ENCODE data around the gene TRIM28. TPM values are rescaled to one million over a fixed set of nuclear protein-coding genes. Genes with fewer than 3 reads are reported as not detected.

The TRIM28 gene
- total RNA-seq, 1 experiment from 2014 or later, result 908 TPM

DNA sequence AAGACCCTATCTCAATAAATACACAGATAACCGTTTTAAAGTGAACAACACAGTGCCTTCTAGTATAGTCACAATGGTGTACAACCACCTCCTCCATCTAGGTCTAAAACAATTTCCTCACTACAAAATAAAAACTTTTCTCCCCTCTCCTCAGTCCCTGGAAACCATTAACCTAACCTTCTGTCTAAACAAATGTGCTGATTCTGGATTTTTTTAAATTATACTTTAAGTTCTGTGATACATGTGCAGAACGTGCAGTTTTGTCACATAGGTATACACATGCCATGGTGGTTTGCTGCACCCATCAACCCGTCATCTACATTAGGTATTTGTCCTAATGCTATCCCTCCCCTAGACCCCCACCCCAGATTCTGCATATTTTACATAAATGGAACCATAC, 14.5 kb upstream of the TRIM28 start:
- no peaks in the 10 kb centered on the region for H3K9me3 ChIP-seq (ENCODE audit: control insufficient read depth in 1 of 2, insufficient read depth in 1 of 2, low read depth in 1 of 2, low read length in 2 of 2)
- ChIA-PET POLR2A (no interaction called here), RAD21 (ENCODE audit: low non-redundant PET in 1 of 2, low total read pairs in 2 of 2, uncharacterized antibody in 2 of 2, unreplicated experiment in 2 of 2) (no interaction called here), CTCF (no interaction called here)
- H3K4me2 ChIP-seq (ENCODE audit: low read length), result no peak overlapping the region
- no peak for TF ChIP-seq POLR2A (IDR thresholded peaks at IDR 0.05; ENCODE audit: borderline replicate concordance, extremely low read depth, insufficient read depth, insufficient read length)
- no peak for TF ChIP-seq ZFX (IDR thresholded peaks at IDR 0.05)
- no peak for TF ChIP-seq SIN3A (IDR thresholded peaks at IDR 0.05; ENCODE audit: low read depth)
- no peak for TF ChIP-seq SP1 (IDR thresholded peaks at IDR 0.05; ENCODE audit: low read depth)
- TF ChIP-seq, protein P1, sequence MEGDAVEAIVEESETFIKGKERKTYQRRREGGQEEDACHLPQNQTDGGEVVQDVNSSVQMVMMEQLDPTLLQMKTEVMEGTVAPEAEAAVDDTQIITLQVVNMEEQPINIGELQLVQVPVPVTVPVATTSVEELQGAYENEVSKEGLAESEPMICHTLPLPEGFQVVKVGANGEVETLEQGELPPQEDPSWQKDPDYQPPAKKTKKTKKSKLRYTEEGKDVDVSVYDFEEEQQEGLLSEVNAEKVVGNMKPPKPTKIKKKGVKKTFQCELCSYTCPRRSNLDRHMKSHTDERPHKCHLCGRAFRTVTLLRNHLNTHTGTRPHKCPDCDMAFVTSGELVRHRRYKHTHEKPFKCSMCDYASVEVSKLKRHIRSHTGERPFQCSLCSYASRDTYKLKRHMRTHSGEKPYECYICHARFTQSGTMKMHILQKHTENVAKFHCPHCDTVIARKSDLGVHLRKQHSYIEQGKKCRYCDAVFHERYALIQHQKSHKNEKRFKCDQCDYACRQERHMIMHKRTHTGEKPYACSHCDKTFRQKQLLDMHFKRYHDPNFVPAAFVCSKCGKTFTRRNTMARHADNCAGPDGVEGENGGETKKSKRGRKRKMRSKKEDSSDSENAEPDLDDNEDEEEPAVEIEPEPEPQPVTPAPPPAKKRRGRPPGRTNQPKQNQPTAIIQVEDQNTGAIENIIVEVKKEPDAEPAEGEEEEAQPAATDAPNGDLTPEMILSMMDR (IDR thresholded peaks at IDR 0.05 in 2 of 3, conservative IDR thresholded peaks at IDR 0.05 in 1 of 3; ENCODE audit: borderline replicate concordance in 1 of 3, insufficient read depth in 1 of 3, low read depth in 2 of 3, low read length in 2 of 3), result no peak
- TF ChIP-seq ELF1 (IDR thresholded peaks at IDR 0.05; ENCODE audit: borderline replicate concordance, low read depth), result no peak
- TF ChIP-seq, protein P2, sequence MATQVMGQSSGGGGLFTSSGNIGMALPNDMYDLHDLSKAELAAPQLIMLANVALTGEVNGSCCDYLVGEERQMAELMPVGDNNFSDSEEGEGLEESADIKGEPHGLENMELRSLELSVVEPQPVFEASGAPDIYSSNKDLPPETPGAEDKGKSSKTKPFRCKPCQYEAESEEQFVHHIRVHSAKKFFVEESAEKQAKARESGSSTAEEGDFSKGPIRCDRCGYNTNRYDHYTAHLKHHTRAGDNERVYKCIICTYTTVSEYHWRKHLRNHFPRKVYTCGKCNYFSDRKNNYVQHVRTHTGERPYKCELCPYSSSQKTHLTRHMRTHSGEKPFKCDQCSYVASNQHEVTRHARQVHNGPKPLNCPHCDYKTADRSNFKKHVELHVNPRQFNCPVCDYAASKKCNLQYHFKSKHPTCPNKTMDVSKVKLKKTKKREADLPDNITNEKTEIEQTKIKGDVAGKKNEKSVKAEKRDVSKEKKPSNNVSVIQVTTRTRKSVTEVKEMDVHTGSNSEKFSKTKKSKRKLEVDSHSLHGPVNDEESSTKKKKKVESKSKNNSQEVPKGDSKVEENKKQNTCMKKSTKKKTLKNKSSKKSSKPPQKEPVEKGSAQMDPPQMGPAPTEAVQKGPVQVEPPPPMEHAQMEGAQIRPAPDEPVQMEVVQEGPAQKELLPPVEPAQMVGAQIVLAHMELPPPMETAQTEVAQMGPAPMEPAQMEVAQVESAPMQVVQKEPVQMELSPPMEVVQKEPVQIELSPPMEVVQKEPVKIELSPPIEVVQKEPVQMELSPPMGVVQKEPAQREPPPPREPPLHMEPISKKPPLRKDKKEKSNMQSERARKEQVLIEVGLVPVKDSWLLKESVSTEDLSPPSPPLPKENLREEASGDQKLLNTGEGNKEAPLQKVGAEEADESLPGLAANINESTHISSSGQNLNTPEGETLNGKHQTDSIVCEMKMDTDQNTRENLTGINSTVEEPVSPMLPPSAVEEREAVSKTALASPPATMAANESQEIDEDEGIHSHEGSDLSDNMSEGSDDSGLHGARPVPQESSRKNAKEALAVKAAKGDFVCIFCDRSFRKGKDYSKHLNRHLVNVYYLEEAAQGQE (IDR thresholded peaks at IDR 0.05; ENCODE audit: low read depth), result no peak
- TF ChIP-seq FOSL1 (IDR thresholded peaks at IDR 0.05; ENCODE audit: low read depth), result no peak
- TF ChIP-seq CEBPB (IDR thresholded peaks at IDR 0.05; ENCODE audit: low read depth), result no peak
- TF ChIP-seq, protein P3, sequence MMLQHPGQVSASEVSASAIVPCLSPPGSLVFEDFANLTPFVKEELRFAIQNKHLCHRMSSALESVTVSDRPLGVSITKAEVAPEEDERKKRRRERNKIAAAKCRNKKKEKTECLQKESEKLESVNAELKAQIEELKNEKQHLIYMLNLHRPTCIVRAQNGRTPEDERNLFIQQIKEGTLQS (IDR thresholded peaks at IDR 0.05), result no peak
- no peak for TF ChIP-seq EZH2 (IDR thresholded peaks at IDR 0.05)
- no peak for TF ChIP-seq CBX3 (IDR thresholded peaks at IDR 0.05; ENCODE audit: low read depth)
- no peak for TF ChIP-seq EGR1 (IDR thresholded peaks at IDR 0.05; ENCODE audit: low read depth)
- TF ChIP-seq, protein P4, sequence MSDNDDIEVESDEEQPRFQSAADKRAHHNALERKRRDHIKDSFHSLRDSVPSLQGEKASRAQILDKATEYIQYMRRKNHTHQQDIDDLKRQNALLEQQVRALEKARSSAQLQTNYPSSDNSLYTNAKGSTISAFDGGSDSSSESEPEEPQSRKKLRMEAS (IDR thresholded peaks at IDR 0.05), result no peak
- TF ChIP-seq EZH2phosphoT487 (IDR thresholded peaks at IDR 0.05; ENCODE audit: borderline replicate concordance), result no peak
- TF ChIP-seq POLR2AphosphoS5 (IDR thresholded peaks at IDR 0.05; ENCODE audit: low read depth, low read length), result no peak
- no peak for TF ChIP-seq SRF (IDR thresholded peaks at IDR 0.05; ENCODE audit: low read depth)
- TF ChIP-seq TCF7L2 (IDR thresholded peaks at IDR 0.05; ENCODE audit: borderline replicate concordance, extremely low read depth, insufficient read depth, insufficient read length), result no peak
- no peak for TF ChIP-seq JUND (IDR thresholded peaks at IDR 0.05)
- H4K20me1 ChIP-seq (ENCODE audit: insufficient read depth), result no peaks in the 10 kb centered on the region
- no peaks in the 10 kb centered on the region for H3K36me3 ChIP-seq (ENCODE audit: control insufficient read depth in 1 of 2, insufficient read depth in 2 of 2, low read length in 2 of 2)
- no peak overlapping the region for H3K4me3 ChIP-seq (replicated peaks in 1 of 2; ENCODE audit: low read depth in 1 of 2, low read length in 2 of 2)
- intact Hi-C loops (cut with micrococcal nuclease), result no loop called here
- H3K27ac ChIP-seq (ENCODE audit: low read depth, low read length), result no peak overlapping the region
- no peak for ATAC-seq
- no peak overlapping the region for H2AFZ ChIP-seq (ENCODE audit: low read depth, low read length, poor library complexity, severe bottlenecking)
- H3K4me1 ChIP-seq (ENCODE audit: control insufficient read depth in 1 of 2, insufficient read depth in 2 of 2, low read length in 2 of 2), result no peaks in the 10 kb centered on the region
- H3K27me3 ChIP-seq (ENCODE audit: insufficient read depth, low read length), result peaks cover 4% of the 10 kb centered on the region; the same call in 1 of the 2 replicates
- no peak for DNase-seq (ENCODE audit: low read depth, low spot score)
- H3K9ac ChIP-seq (ENCODE audit: low read length), result no peak overlapping the region
- no peaks in the 10 kb centered on the region for H3K9me2 ChIP-seq (ENCODE audit: insufficient read depth)
- no peaks in the 10 kb centered on the region for H3K79me2 ChIP-seq (ENCODE audit: insufficient read depth, low read length)
- no TSS peak for BruUV-seq (replicated peaks)

Data from HCT116 (cell line).